GM23338 (cell line): ENCODE measurements around the gene GLB1L3. TPM values are rescaled to one million over a fixed set of nuclear protein-coding genes. Genes with fewer than 3 reads are reported as not detected.
A peak's percentile ranks its signal among the peaks of the same experiment; 100 is the strongest.

Source experiments
- ATAC-seq: fragments of 200-7000 bp; cut with Tn5 transposase; 3 replicates; pipeline ENCODE4 v1.9.1; 2020
- DNase-seq: peaks from one replicate; pipeline ENCODE4 v3.0.0-alpha.2; 2015; ENCODE audit warnings: low spot score
- H2AFZ ChIP-seq: fragments of 200-600 bp; sonication (generic); 2 replicates; pipeline ENCODE4 v1.8.0; 2016; ENCODE audit warnings: antibody characterized with exemption, mild to moderate bottlenecking, moderate library complexity
- H3F3A ChIP-seq: fragments of 200-600 bp; sonication (generic); replicated peaks from 2 replicates; pipeline ENCODE4 v1.8.0; 2017; ENCODE audit warnings: antibody characterized with exemption, mixed run types, low read depth
- H3K27ac ChIP-seq: fragments of 200-600 bp; sonication (generic); 2 replicates; pipeline ENCODE4 v1.6.1; 2016; ENCODE audit warnings: low read depth
- H3K27me3 ChIP-seq: fragments of 200-600 bp; sonication (generic); 2 replicates; pipeline ENCODE4 v1.8.0; 2016; ENCODE audit warnings: mild to moderate bottlenecking, mixed run types, moderate library complexity; ENCODE audit not compliant: insufficient read depth
- H3K36me3 ChIP-seq: fragments of 200-600 bp; sonication (generic); 2 replicates; pipeline ENCODE4 v1.8.0; 2016; ENCODE audit warnings: mild to moderate bottlenecking; ENCODE audit not compliant: insufficient read depth
- H3K4me1 ChIP-seq: fragments of 200-600 bp; sonication (generic); 2 replicates; pipeline ENCODE4 v1.8.0; 2016; ENCODE audit warnings: mild to moderate bottlenecking, moderate library complexity; ENCODE audit not compliant: insufficient read depth
- H3K4me2 ChIP-seq: fragments of 200-600 bp; sonication (generic); 2 replicates; pipeline ENCODE4 v1.7.1; 2017; ENCODE audit warnings: mixed run types
- H3K4me3 ChIP-seq: fragments of 200-600 bp; sonication (generic); 2 replicates; pipeline ENCODE4 v1.6.1; 2016; ENCODE audit warnings: mixed run types
- H3K79me2 ChIP-seq: fragments of 200-600 bp; sonication (generic); replicated peaks from 2 replicates; pipeline ENCODE4 v1.8.0; 2017; ENCODE audit warnings: mild to moderate bottlenecking; ENCODE audit not compliant: insufficient read depth
- H3K9me2 ChIP-seq: fragments of 200-600 bp; sonication (generic); 2 replicates; pipeline ENCODE4 v1.8.0; 2017; ENCODE audit not compliant: insufficient read depth
- H4K20me1 ChIP-seq: fragments of 200-600 bp; sonication (generic); replicated peaks from 2 replicates; pipeline ENCODE4 v1.8.0; 2017; ENCODE audit warnings: mild to moderate bottlenecking; ENCODE audit not compliant: insufficient read depth
- H3K27ac Mint-ChIP-seq: 2 replicates; pipeline ENCODE4 v1.8.0; 2020; ENCODE audit warnings: inconsistent platforms, mild to moderate bottlenecking, moderate library complexity, mixed read lengths
- H3K27me3 Mint-ChIP-seq: 3 replicates; pipeline ENCODE4 v1.8.0; 2022; ENCODE audit warnings: low read depth, mild to moderate bottlenecking, moderate library complexity, mixed read lengths, inconsistent platforms; ENCODE audit not compliant: insufficient read depth, poor library complexity
- H3K36me3 Mint-ChIP-seq: 3 replicates; pipeline ENCODE4 v1.8.0; 2021; ENCODE audit warnings: low read depth, mild to moderate bottlenecking, inconsistent platforms, moderate library complexity, mixed read lengths
- H3K4me1 Mint-ChIP-seq: 3 replicates; pipeline ENCODE4 v1.8.0; 2020; ENCODE audit warnings: mild to moderate bottlenecking, inconsistent platforms, mixed read lengths
- H3K4me3 Mint-ChIP-seq: 3 replicates; pipeline ENCODE4 v1.8.0; 2021; ENCODE audit warnings: moderate library complexity, mild to moderate bottlenecking, inconsistent platforms, mixed read lengths
- H3K9me3 Mint-ChIP-seq: 3 replicates; pipeline ENCODE4 v1.8.0; 2020; ENCODE audit warnings: moderate library complexity, mild to moderate bottlenecking, inconsistent platforms, mixed read lengths
- CREB1 ChIP-seq: fragments of 250-450 bp; sonication (Bioruptor Pico); IDR thresholded peaks from 2 replicates; pipeline ENCODE4 v1.5.0; 2020; ENCODE audit warnings: low read depth, mild to moderate bottlenecking, moderate library complexity
- NANOG ChIP-seq: IDR thresholded peaks from 2 replicates; pipeline ENCODE4 v1.6.1; 2016; ENCODE audit warnings: antibody characterized with exemption, borderline replicate concordance
- POLR2AphosphoS5 ChIP-seq: IDR thresholded peaks from 2 replicates; pipeline ENCODE4 v1.6.1; 2016; ENCODE audit warnings: antibody characterized with exemption, low read depth
- STAT1 ChIP-seq: IDR thresholded peaks from one replicate; pipeline ENCODE4 v1.6.1; 2016; ENCODE audit warnings: antibody characterized with exemption; ENCODE audit not compliant: unreplicated experiment
- ZNF331 ChIP-seq: fragments of 250-450 bp; sonication (Bioruptor Pico); IDR thresholded peaks from 2 replicates; pipeline ENCODE4 v1.5.0; 2020; ENCODE audit warnings: low read depth, mild to moderate bottlenecking, moderate library complexity
- polyA plus RNA-seq: library from polyadenylated mRNA; unstranded; fragments of >200 nt; fragmentation: Nextera tagmentation; extraction: Ambion mirVana; gene quantifications from 2 replicates; pipeline ENCODE4 v1.2.1, GENCODE V29; 2016
- total RNA-seq: library from RNA; depleted of rRNA; stranded (reverse); fragments of >200 nt; shearing (Covaris generic); gene quantifications from 2 replicates; pipeline ENCODE4 v1.2.3, GENCODE V29; 2014
- TF ChIP-seq, protein P1 (sequence below), 2 experiments: fragments of 200-600 bp in 1 of 2; sonication (generic) in 1 of 2; conservative IDR thresholded peaks; 2 replicates each; pipeline versions ENCODE4 v1.5.1 to v1.6.1; 2016 to 2017; ENCODE audit warnings: antibody characterized with exemption in 2 of 2, low read depth in 2 of 2, mild to moderate bottlenecking in 2 of 2, moderate library complexity in 1 of 2
- TF ChIP-seq, protein P2 (sequence below): IDR thresholded peaks from 2 replicates; pipeline ENCODE4 v1.6.1; 2016; ENCODE audit warnings: antibody characterized with exemption
- TF ChIP-seq, protein P3 (sequence below): IDR thresholded peaks from one replicate; pipeline ENCODE4 v1.6.1; 2018; ENCODE audit warnings: antibody characterized with exemption; ENCODE audit not compliant: unreplicated experiment

Gene GLB1L3
- total and polyA plus RNA-seq, 2 experiments from 2014 or later, result 28.8 to 33.1 TPM

DNA sequence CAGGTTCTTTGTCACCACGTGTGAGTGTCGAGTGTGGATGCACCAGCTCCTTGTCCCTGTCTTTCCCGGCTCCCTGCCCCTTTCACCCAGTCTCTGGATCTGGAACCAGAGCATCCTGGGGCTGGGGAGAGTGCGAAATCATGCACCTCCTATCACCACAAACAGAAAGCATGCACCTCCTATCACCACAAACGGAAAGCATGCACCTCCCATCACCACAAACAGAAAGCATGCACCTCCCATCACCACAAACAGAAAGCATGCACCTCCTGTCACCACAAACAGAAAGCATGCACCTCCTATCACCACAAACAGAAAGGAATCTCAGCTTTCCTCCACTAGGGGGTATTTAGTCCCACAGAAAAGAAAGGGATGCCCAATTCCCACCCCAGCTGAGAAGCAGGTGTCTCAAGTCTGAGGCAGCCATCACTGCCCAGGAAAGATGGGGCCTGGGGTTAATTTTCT is 5.9 kb upstream of the GLB1L3 start:
- no peak overlapping the region for H2AFZ ChIP-seq
- ATAC-seq (peak; percentile 16), DNase-seq (peak; percentile 83)
- H3K27ac Mint-ChIP-seq, result peak overlapping the region; percentile 42
- H3K27me3 ChIP-seq, result no peaks in the 10 kb centered on the region
- H3K4me3 Mint-ChIP-seq, result no peak overlapping the region; the same call in 2 of the 3 replicates
- no peaks in the 10 kb centered on the region for H3K36me3 ChIP-seq
- peaks cover 31% of the 10 kb centered on the region for H3K36me3 Mint-ChIP-seq
- peaks cover 71% of the 10 kb centered on the region for H3K4me1 ChIP-seq
- no peak overlapping the region for H3K4me3 ChIP-seq
- 0 out of 2 replicates have a peak, but pooled peaks cover 4% of the 10 kb centered on the region for H4K20me1 ChIP-seq
- no peaks in the 10 kb centered on the region; the same call in 2 of the 3 replicates for H3K9me3 Mint-ChIP-seq
- no peak overlapping the region for H3K27ac ChIP-seq
- TF ChIP-seq, protein P1, sequence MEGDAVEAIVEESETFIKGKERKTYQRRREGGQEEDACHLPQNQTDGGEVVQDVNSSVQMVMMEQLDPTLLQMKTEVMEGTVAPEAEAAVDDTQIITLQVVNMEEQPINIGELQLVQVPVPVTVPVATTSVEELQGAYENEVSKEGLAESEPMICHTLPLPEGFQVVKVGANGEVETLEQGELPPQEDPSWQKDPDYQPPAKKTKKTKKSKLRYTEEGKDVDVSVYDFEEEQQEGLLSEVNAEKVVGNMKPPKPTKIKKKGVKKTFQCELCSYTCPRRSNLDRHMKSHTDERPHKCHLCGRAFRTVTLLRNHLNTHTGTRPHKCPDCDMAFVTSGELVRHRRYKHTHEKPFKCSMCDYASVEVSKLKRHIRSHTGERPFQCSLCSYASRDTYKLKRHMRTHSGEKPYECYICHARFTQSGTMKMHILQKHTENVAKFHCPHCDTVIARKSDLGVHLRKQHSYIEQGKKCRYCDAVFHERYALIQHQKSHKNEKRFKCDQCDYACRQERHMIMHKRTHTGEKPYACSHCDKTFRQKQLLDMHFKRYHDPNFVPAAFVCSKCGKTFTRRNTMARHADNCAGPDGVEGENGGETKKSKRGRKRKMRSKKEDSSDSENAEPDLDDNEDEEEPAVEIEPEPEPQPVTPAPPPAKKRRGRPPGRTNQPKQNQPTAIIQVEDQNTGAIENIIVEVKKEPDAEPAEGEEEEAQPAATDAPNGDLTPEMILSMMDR (conservative IDR thresholded peaks at IDR 0.05; ENCODE audit: low read depth in 2 of 2), result peak; percentile 57 to 67
- no peak for TF ChIP-seq CREB1 (CRISPR knock-in tag)
- no peak overlapping the region for H3K4me2 ChIP-seq
- H3K79me2 ChIP-seq, result peaks cover 81% of the 10 kb centered on the region
- 0 out of 2 replicates have a peak, but pooled peaks cover 10% of the 10 kb centered on the region for H3F3A ChIP-seq
- no peaks in the 10 kb centered on the region for H3K9me2 ChIP-seq
- H3K4me1 Mint-ChIP-seq, result peaks cover 76% of the 10 kb centered on the region
- peaks cover 20% of the 10 kb centered on the region for H3K27me3 Mint-ChIP-seq

DNA sequence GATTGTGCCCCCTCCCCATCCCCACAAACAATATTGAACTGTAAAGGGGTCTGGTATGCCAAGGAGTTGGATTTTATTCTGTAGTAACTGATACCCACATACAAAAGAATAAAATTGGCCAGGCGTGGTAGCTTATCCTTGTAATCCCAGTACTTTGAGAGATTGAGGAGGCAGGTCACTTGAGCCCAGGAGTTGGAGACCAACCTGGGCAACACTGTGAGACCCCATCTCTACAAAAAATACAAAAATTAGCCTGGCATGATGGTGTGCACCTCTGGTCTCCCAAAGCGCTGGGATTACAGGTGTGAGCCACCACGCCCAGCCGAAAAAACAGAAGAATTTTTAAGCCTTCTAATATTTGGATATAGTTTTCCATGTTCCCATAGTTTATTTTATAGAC is 4.2 kb upstream of the GLB1L3 start:
- no peaks in the 10 kb centered on the region for H3K9me2 ChIP-seq
- peak overlapping the region; percentile 90 for H3K4me3 ChIP-seq
- DNase-seq (no peak), ATAC-seq (no peak)
- Mint-ChIP-seq H3K4me3 (peak overlapping the region; percentile 99; the same call in 2 of the 3 replicates), H3K4me1 (peaks cover 61% of the 10 kb centered on the region), H3K27me3 (peaks cover 28% of the 10 kb centered on the region), H3K36me3 (peaks cover 29% of the 10 kb centered on the region), H3K27ac (peak overlapping the region; percentile 98), H3K9me3 (peaks cover 4% of the 10 kb centered on the region; the same call in 1 of the 3 replicates)
- no peak overlapping the region for H2AFZ ChIP-seq
- H3K27ac ChIP-seq, result peak overlapping the region; percentile 71
- peaks cover 54% of the 10 kb centered on the region for H3K4me1 ChIP-seq
- H3K36me3 ChIP-seq, result no peaks in the 10 kb centered on the region
- peaks cover 73% of the 10 kb centered on the region for H3K79me2 ChIP-seq
- TF ChIP-seq, protein P2, sequence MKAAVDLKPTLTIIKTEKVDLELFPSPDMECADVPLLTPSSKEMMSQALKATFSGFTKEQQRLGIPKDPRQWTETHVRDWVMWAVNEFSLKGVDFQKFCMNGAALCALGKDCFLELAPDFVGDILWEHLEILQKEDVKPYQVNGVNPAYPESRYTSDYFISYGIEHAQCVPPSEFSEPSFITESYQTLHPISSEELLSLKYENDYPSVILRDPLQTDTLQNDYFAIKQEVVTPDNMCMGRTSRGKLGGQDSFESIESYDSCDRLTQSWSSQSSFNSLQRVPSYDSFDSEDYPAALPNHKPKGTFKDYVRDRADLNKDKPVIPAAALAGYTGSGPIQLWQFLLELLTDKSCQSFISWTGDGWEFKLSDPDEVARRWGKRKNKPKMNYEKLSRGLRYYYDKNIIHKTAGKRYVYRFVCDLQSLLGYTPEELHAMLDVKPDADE, result no peak
- TF ChIP-seq STAT1 (no peak), ZNF331 (CRISPR knock-in tag) (no peak), POLR2AphosphoS5 (no peak), NANOG (no peak), CREB1 (CRISPR knock-in tag) (no peak)
- TF ChIP-seq, protein P3, sequence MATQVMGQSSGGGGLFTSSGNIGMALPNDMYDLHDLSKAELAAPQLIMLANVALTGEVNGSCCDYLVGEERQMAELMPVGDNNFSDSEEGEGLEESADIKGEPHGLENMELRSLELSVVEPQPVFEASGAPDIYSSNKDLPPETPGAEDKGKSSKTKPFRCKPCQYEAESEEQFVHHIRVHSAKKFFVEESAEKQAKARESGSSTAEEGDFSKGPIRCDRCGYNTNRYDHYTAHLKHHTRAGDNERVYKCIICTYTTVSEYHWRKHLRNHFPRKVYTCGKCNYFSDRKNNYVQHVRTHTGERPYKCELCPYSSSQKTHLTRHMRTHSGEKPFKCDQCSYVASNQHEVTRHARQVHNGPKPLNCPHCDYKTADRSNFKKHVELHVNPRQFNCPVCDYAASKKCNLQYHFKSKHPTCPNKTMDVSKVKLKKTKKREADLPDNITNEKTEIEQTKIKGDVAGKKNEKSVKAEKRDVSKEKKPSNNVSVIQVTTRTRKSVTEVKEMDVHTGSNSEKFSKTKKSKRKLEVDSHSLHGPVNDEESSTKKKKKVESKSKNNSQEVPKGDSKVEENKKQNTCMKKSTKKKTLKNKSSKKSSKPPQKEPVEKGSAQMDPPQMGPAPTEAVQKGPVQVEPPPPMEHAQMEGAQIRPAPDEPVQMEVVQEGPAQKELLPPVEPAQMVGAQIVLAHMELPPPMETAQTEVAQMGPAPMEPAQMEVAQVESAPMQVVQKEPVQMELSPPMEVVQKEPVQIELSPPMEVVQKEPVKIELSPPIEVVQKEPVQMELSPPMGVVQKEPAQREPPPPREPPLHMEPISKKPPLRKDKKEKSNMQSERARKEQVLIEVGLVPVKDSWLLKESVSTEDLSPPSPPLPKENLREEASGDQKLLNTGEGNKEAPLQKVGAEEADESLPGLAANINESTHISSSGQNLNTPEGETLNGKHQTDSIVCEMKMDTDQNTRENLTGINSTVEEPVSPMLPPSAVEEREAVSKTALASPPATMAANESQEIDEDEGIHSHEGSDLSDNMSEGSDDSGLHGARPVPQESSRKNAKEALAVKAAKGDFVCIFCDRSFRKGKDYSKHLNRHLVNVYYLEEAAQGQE, result no peak
- TF ChIP-seq, protein P1 (conservative IDR thresholded peaks at IDR 0.05; ENCODE audit: low read depth in 2 of 2), result no peak
- H3F3A ChIP-seq, result 0 out of 2 replicates have a peak, but pooled peaks cover 10% of the 10 kb centered on the region
- no peaks in the 10 kb centered on the region for H3K27me3 ChIP-seq
- no peaks in the 10 kb centered on the region for H4K20me1 ChIP-seq
- peak overlapping the region; percentile 93 for H3K4me2 ChIP-seq
